GM12864 (cell line): ENCODE results near the gene TWF2.
A peak's percentile ranks its signal among the peaks of the same experiment; 100 is the strongest.
"Not testable (repeated sequence)": the region's sequence is repeated elsewhere in the genome, so short reads cannot be mapped to it uniquely, and the experiment has no call there.

Experiments
- DNase-seq: peaks from one replicate; pipeline ENCODE4 v3.0.0-alpha.2; 2011; ENCODE audit warnings: low read depth
- H3K4me3 ChIP-seq: 2 replicates; pipeline ENCODE4 v1.5.1; 2011; ENCODE audit warnings: mild to moderate bottlenecking, low read depth, low read length, control low read depth
- TF ChIP-seq, protein P1 (sequence below): IDR thresholded peaks from 2 replicates; pipeline ENCODE4 v1.5.1; 2011; ENCODE audit warnings: low read depth, mild to moderate bottlenecking, moderate library complexity, low read length, control low read depth, inconsistent platforms; ENCODE audit errors: missing control alignments

Gene TWF2

DNA sequence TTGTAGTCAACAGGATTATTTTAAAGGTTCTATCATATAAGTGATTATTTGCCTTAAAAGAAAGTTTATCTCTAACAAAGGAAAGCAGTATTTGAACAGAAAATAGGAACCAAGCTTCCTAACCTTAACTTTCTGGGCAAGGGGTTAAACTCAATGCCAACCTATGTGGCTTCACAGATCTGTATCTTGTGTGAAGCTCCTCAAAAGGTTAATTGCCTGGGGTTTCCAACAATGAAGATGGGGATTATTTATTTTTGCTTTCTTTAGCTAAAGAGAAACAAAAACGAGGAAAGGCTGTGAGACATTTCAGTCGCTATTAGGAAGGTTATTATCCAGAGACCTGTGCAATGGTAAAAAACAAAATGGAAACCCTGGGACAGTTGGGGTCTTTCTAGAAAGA is 40.6 kb upstream of the TWF2 start:
- TF ChIP-seq, protein P1, sequence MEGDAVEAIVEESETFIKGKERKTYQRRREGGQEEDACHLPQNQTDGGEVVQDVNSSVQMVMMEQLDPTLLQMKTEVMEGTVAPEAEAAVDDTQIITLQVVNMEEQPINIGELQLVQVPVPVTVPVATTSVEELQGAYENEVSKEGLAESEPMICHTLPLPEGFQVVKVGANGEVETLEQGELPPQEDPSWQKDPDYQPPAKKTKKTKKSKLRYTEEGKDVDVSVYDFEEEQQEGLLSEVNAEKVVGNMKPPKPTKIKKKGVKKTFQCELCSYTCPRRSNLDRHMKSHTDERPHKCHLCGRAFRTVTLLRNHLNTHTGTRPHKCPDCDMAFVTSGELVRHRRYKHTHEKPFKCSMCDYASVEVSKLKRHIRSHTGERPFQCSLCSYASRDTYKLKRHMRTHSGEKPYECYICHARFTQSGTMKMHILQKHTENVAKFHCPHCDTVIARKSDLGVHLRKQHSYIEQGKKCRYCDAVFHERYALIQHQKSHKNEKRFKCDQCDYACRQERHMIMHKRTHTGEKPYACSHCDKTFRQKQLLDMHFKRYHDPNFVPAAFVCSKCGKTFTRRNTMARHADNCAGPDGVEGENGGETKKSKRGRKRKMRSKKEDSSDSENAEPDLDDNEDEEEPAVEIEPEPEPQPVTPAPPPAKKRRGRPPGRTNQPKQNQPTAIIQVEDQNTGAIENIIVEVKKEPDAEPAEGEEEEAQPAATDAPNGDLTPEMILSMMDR, result no peak
- H3K4me3 ChIP-seq, result no peak overlapping the region; the same call in 1 of the 2 replicates
- DNase-seq, result no peak

- TF ChIP-seq, protein P1, result peak; percentile 49
- peak; percentile 70 for DNase-seq
- H3K4me3 ChIP-seq, result peak within 1 kb of the TSS; percentile 87
These were observed 39.6 kb upstream of the TWF2 start, which contains the start of gene WDR82 for GRCh38 chr3:52278510-52279069. Gene WDR82 (minus strand): TSS chr3:52278649. CDS start chr3:52278361, 288 bp downstream.

- DNase-seq, result no peak
- peak overlapping the region; percentile 87 for H3K4me3 ChIP-seq
- TF ChIP-seq, protein P1, result peak; percentile 42
These were observed 39.1 kb upstream of the TWF2 start for GRCh38 chr3:52277972-52278509.

DNA sequence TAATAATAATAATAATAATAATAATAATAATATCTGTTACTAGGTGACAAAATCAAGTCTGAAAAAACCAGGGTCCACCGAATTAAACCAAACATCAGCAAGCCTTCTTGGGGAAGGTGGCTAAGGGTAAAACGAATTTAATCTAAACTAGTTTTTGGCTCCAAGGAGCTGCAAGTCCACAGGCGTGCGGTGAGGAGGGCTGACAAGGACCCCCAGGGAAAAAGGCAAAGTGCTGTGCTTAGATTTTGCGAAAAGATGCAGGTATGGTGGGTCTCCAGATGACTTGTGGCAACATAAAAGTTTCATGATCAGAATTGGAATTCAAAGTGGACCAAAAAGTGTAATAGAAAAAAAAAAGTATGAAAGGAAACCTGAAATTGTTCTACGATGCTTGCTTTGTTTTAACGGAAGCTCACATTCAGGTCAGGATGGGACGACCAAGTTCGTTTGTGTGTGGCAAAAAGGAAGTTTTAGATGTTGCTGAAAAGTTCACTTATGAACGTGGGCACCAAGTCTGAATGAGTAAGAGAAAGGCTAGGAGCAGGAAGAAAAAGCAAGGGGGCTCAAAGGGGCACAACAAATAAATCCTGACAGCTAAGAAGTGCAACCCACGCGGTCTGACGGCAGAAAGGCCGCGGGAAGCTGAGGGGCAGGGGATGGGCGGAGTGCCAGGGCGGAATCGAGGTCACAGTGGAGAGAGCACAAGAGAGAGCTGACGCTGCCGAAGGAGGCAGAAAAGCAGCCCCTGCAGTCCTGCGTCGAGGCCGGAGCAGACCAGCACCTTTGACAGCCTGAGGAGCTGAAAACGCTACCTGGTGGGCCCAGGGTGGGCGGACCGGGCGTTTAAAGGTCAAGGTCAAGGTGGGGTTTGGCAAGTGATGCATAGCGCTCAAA is 38.4 kb upstream of the TWF2 start:
- H3K4me3 ChIP-seq, result peak overlapping the region; percentile 87
- TF ChIP-seq, protein P1, result no peak
- DNase-seq, result no peak

GRCh38 chr3:52274781-52275180 is 35.8 kb upstream of the TWF2 start:
- not testable (repeated sequence) for H3K4me3 ChIP-seq, DNase-seq

GRCh38 chr3:52272831-52273230 is 33.9 kb upstream of the TWF2 start:
- DNase-seq, result no peak
- TF ChIP-seq, protein P1, result no peak
- H3K4me3 ChIP-seq, result no peak overlapping the region

GRCh38 chr3:52272172-52272571 is 33.2 kb upstream of the TWF2 start:
- H3K4me3 ChIP-seq, DNase-seq: not testable (repeated sequence)
